ENCODE results near the gene ASTN1.

Gene ASTN1

DNA sequence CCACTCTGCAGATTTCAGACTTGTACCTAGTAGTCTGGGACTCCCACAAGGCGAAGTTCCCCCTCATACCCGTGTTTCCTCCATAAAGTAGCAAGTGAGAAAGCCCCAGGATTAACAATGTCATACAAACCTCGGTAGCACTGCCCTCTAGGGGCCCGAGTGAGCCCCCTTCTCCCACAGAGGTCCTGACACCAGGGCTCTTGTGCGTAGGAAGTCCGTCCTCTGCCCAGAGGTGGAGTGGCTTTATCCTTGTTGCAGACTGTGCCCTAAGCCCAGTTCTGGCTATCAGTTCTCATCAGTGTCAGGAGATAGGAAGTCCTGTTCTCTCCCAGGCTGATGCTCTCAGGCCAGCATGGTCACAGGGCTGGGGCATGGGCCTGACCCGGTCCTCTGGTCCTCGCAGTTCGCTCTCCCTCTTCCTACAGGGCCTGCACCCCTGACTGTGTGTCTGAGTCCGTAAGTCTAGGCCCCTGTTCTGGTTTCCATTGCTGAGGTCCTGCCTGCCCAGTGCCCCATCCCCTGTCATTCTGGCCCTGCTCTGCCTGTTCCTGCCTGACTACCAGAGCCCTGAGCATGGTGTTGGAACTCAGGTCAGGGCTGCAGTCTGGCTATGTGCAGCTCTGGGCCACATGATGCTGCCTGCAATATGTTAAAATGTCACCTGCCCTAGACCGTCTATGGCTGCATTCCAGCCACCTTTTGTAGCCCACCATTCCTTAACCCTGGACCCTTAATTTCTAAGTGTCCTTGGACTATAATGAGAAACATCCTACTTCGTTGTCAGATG lies 285.6 kb downstream of the ASTN1 start:
- TF ChIP-seq, protein P1, sequence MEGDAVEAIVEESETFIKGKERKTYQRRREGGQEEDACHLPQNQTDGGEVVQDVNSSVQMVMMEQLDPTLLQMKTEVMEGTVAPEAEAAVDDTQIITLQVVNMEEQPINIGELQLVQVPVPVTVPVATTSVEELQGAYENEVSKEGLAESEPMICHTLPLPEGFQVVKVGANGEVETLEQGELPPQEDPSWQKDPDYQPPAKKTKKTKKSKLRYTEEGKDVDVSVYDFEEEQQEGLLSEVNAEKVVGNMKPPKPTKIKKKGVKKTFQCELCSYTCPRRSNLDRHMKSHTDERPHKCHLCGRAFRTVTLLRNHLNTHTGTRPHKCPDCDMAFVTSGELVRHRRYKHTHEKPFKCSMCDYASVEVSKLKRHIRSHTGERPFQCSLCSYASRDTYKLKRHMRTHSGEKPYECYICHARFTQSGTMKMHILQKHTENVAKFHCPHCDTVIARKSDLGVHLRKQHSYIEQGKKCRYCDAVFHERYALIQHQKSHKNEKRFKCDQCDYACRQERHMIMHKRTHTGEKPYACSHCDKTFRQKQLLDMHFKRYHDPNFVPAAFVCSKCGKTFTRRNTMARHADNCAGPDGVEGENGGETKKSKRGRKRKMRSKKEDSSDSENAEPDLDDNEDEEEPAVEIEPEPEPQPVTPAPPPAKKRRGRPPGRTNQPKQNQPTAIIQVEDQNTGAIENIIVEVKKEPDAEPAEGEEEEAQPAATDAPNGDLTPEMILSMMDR (IDR thresholded peaks at IDR 0.05; ENCODE audit: insufficient read depth, low read length, missing control alignments) = no peak
- DNase-seq (ENCODE audit: low read depth, low spot score) = no peak
- POLR2A ChIA-PET = no interaction called here
- CTCF ChIA-PET = interaction anchor here (2.5 to 2.6 kb wide), 2 partner anchors 7 to 318 kb away, joined by 15 to 33 read pairs; no protein-coding TSS in a partner anchor
- no peak overlapping the region for H3K4me3 ChIP-seq (ENCODE audit: low read depth, low read length)

DNA sequence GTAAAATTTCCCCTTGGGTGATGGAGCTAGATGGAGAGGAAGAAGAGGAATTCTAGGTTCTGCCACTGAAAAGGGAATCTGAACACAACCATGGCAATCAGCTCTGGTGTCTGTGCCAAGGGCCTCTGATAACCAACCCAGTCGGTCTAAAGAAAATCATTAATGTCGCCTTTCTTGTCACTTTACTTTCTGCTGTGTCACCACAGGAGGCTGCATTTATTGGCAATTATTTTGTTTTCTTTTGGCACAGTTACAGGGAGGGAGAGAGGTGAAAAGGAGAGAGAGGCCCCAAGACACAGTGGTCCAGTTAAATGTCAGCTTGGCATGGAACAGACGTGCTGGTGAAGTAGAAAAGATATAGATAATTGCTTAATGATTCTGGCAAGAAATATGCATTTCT lies 287.0 kb downstream of the ASTN1 start:
- TF ChIP-seq, protein P1 (IDR thresholded peaks at IDR 0.05; ENCODE audit: insufficient read depth, low read length, missing control alignments) = no peak
- no peak overlapping the region for H3K4me3 ChIP-seq (ENCODE audit: low read depth, low read length)
- ChIA-PET CTCF (no interaction called here), POLR2A (no interaction called here)
- DNase-seq (ENCODE audit: low read depth, low spot score) = no peak

DNA sequence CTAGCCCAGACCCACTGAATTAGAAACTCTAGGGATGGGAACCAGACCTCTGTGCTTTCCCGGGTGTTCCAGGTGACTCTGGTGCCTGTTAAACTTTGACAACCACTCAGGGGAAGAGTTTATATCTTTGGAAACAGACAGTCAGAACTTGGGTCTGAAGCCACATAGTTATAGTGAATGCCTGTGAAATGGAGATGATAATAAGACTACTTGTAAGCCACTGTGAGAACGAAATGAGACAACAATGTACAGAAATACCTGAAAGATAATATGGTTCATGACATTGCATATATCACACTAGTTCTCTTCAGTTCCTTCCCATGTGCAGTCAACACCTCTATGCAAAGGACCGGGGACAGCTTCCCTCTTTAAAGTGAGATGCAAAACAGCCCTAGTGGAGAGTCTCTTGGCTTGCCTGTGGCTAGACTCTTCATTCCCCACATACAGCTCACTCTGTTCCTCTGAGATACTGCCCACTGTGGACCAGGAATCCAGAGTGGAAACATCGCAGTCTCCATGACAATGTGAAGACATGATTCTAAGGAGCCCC lies 287.5 kb downstream of the ASTN1 start:
- TF ChIP-seq, protein P1 (IDR thresholded peaks at IDR 0.05; ENCODE audit: insufficient read depth, low read length, missing control alignments) = no peak
- ChIA-PET CTCF (no interaction called here), POLR2A (no interaction called here)

DNA sequence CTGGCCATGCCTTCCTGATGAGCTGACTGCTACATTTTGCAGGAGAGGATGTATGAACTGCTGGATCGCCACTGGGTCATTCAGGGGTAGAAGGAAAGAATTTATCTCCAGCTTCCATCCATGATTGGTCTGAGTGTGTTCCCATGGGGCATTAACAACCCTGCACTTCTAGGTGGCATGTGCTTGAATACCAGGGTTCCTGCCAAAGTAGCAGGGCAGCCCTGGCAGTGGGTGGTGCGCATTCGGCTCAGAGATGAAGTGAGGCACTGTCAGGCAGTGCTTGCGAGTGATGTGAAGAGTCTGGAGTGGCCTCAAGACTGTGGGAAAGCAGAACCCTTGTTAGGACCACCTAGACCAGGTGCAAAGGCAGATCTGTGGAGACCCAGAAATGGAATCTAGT lies 294.9 kb downstream of the ASTN1 start:
- ChIA-PET CTCF (interaction anchor here (1.5 kb wide), 1 partner anchor 11 kb away, joined by 3 read pairs; no protein-coding TSS in a partner anchor), POLR2A (no interaction called here)
- no peak for DNase-seq (ENCODE audit: low read depth, low spot score)
- TF ChIP-seq, protein P1 (IDR thresholded peaks at IDR 0.05; ENCODE audit: insufficient read depth, low read length, missing control alignments) = no peak
- no peak overlapping the region for H3K4me3 ChIP-seq (ENCODE audit: low read depth, low read length)

More for the DNA sequence above, 287.5 kb downstream of the ASTN1 start:
- DNase-seq (ENCODE audit: low read depth, low spot score) = no peak
- H3K4me3 ChIP-seq (ENCODE audit: low read depth, low read length) = no peak overlapping the region

DNA sequence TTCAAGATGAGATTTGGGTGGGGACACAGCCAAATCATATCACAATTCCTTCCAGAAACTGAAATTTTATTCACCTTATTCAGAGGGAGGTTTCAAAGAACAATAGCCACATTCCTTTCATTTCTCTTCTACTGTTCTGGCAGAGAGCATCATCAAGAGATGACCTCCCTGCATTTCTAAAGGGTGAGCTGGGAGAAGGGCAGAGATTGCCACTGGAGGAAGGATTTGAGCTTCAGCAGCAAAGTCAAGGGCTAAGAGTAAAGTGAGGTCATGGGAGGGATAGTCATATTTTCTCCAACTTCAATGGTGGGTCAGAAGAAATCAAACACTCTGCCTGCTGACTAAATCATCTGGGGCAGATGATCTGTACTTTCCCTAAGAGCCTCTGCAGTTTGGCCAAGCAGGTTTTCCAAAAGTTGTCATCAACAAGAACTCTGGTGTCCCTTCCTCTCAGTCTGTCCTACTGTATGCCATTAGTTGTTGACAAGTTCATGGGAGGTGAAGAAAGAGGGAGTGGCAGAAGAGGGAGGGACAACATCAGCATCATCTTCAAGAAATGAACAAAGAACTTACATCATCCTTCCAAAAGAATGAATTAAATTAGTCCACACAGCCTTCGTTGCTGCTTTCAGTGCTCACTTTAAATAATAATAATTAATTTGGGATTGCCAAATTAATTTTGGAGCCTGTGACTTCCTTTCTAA lies 298.3 kb downstream of the ASTN1 start:
- ChIA-PET CTCF (no interaction called here), POLR2A (no interaction called here)
- DNase-seq (ENCODE audit: low read depth, low spot score) = no peak
- no peak overlapping the region for H3K4me3 ChIP-seq (ENCODE audit: low read depth, low read length)
- TF ChIP-seq, protein P1 (IDR thresholded peaks at IDR 0.05; ENCODE audit: insufficient read depth, low read length, missing control alignments) = no peak

DNA sequence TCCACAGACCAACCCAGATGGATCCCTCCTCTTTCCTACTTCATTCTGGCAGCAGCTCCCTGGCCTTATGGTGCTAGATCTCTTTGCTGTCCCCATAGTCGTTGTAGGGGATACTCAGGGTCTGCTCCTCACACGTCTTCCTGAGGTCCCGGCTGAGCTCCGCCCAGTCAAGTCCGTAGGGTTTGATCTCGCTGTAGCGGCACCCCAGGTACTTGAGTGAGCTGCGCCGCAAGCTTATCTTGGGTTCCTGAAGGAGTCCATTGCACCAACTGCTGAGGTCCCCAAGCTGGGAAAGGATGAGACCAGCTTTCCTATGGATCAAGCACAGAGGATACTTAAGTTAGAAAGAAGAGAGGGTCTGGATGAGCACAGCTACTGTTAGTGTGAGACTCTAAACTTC lies 300.3 kb downstream of the ASTN1 start:
- POLR2A ChIA-PET = no interaction called here
- TF ChIP-seq, protein P1 (IDR thresholded peaks at IDR 0.05; ENCODE audit: insufficient read depth, low read length, missing control alignments) = no peak
- H3K4me3 ChIP-seq (ENCODE audit: low read depth, low read length) = no peak overlapping the region
- CTCF ChIA-PET = no interaction called here
- no peak for DNase-seq (ENCODE audit: low read depth, low spot score)
